Activated CD4-positive, CD25-positive, alpha-beta regulatory T cell treated with anti-CD3 and anti-CD28 coated beads, Interleukin-2, amount 50 U/mL, for 72 hours (primary cell): ENCODE measurements around the gene COBL.
A peak's percentile ranks its signal among the peaks of the same experiment; 100 is the strongest.

Source experiments
- DNase-seq: peaks from one replicate; pipeline ENCODE4 v3.0.0; 2021

The COBL gene

GRCh38 chr7:51186531-51186930 is 130.1 kb downstream of the COBL start:
- DNase-seq, result no peak

DNA sequence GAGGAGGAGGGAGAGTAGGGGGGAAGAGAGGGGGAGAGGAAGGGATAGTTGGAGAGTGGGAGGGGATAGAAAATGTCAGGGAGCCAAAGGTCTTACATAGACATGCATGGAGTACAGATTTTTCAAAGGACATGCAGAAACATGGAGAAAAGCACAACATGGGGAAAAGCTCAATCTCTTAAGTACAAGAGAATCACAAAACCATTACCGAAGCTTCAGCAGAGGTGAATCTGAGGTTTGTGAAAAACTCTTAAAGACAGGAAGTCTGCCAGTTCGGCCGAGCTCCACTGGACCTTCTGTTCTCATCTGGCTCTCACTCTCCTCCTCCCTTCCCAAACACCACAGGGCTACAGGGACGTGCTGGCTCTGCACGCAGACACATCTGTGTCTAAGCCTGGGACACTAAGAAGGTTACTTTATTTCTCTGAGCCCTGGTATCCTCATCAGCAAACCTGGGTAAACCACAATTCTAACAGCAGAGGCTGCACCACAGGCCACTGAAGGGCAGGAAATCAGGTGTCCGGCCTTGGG is 133.9 kb downstream of the COBL start:
- DNase-seq, result no peak

DNA sequence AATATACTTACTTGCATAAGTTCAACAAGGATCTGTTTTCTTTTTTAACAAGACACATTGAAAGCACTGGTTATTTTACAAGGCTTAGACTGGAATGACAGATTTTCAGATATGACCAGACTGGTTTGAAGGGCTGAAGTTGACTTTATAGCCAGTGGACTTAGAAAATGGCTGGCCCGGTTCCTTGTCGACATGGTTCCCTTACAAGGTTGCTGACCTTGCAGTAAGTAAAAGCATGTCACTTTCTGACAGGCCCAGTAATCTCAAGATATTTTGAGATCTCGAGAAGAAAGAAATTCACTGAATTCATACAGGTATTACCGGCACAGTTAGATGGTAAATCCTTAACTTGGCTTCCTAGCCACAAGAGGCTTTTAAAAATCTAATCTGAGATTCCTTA is 136.5 kb downstream of the COBL start:
- no peak for DNase-seq

GRCh38 chr7:51175992-51176388 is 140.6 kb downstream of the COBL start:
- no peak for DNase-seq

- DNase-seq, result no peak
Measured at GRCh38 chr7:51175316-51175991, 141.2 kb downstream of the COBL start.

DNA sequence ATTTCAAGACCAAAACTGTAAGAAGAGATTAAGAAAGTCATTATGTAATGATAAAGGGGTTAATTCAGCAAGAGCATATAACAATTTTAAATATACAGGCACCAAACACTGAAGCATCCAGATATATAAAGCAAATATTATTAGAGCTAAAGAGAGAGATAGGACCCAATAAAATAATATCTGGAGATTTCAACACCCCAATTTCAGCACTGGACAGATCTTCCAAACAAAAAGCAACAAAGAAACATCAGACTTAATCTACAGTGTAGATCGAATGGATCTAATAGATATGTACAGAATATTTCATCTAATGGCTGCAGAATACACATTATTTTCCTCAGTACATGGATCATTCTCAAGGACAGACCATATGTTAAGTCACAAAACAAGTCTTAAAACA is 151.3 kb downstream of the COBL start:
- no peak for DNase-seq

GRCh38 chr7:51162724-51163329 is 153.8 kb downstream of the COBL start:
- DNase-seq, result peak; percentile 64

DNA sequence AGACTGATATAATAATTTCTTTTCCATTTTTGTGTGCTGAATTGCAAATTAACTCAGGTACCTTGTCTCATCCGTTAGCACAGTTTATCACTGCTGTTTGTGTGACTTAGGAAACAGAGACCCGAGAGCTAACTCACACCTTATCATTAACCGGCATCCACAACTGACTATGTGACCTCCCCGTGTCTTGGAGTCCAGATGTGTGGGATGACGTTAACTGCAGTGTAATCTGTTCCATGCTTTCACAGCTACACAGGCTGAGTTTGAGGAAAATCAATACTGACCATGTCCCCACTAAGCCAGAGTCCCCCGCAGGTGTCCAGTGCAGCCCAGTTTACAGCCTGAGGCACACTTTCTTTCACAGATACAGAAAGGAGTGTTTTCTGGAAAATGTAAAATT is 154.7 kb downstream of the COBL start:
- no peak for DNase-seq

- peak; percentile 51 for DNase-seq
Measured at GRCh38 chr7:51160990-51161615, 155.5 kb downstream of the COBL start.

GRCh38 chr7:51160411-51160810 is 156.2 kb downstream of the COBL start:
- no peak for DNase-seq

GRCh38 chr7:51158742-51159445 is 157.7 kb downstream of the COBL start:
- DNase-seq, result no peak

GRCh38 chr7:51158211-51158610 is 158.4 kb downstream of the COBL start:
- DNase-seq, result no peak

GRCh38 chr7:51154201-51154600 is 162.4 kb downstream of the COBL start:
- DNase-seq, result no peak

DNA sequence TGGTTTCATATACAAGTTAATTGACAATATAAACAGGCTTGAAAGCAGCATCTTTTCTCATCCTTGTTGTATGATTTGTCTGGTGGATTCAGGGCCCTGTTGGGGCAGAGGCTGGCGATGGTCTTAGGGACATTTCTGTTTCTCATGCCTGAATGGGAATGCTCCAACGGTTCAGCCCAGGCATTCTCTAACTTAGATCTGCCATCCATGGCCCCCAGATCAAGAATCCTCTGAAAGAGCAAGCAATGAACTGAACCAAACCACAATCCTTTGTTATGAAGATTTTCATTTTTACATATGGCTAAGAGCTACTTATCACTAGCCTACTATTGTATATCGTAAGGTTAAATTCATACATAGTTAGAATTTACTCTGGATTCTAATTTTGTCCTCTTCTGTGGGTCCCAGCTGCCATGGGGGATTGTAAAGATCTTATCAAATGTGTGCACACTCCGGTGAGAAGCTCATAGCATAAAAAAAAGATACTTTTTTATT is 163.9 kb downstream of the COBL start:
- DNase-seq, result no peak

DNA sequence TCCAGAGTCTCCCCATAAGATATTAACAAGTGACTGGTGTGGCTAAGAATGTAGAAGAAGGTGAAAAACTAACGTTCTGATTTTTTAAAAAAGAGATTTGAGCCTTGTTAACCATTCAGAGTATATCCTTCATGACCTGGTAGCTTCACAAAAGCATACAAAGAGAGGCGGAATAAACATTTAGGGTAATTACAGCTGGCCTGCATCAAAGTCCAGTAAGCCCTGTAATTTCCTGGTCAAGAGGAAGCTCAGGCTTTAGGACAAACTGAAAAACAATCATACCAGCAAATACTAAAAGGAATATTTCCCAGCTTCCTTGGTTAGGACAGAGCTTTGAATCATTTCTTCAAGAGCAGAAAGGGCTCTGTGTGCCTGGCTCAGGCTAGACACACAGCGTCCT is 165.2 kb downstream of the COBL start:
- DNase-seq, result no peak

GRCh38 chr7:51150193-51150592 is 166.4 kb downstream of the COBL start:
- DNase-seq, result no peak

DNA sequence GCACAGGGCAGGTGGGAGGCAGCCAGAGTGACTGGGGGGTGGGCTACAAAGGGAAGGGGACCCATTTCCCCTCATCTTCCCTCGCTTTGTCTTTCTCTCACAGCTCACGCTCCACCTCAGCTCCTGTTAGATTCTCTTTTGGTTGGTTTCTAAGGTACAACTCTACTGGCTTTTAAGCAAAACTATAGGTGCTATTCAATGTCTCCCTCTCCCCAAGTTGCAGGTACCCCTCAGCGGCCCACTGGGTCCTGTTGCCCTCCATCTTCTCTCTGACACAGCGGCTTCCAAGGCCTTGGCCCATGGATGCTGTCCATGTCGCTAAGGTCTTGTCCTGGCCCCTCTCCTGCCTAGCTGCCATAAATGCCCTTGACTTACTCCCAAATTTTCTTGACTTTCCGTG is 168.4 kb downstream of the COBL start:
- DNase-seq, result no peak

GRCh38 chr7:51146816-51147586 is 169.6 kb downstream of the COBL start:
- DNase-seq, result no peak

GRCh38 chr7:51144178-51144577 is 172.4 kb downstream of the COBL start:
- DNase-seq, result no peak

DNA sequence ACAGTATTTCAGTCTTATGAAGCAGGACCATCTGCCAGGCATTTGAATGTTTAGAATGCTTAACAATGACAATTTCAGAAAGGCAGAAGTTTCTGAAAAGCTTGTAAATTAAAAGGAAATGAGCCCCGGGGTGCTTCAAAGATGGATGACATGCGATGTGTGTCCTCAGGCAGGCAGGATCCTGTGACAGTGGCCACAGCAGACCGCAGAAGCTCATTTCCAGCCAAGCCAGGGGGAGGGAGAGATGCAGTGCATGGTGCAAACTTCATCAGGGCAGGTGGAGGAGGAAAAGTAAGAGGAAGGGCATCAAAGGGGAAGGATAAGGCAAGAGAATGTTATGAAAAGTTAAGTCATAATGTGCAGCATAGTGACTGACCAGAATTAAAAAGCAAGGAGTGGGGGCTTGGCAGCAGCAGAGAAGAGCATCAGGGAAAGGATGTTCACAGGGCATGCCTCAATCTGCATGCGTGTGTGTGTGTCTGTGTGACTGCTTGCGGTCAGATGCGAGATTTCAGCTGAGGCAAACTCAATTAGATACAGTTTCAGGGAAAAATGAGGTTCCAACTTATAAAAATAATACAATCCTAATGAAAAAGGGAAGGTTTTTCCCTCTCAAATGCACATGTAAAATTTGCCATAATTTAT is 173.7 kb downstream of the COBL start:
- DNase-seq, result no peak

DNA sequence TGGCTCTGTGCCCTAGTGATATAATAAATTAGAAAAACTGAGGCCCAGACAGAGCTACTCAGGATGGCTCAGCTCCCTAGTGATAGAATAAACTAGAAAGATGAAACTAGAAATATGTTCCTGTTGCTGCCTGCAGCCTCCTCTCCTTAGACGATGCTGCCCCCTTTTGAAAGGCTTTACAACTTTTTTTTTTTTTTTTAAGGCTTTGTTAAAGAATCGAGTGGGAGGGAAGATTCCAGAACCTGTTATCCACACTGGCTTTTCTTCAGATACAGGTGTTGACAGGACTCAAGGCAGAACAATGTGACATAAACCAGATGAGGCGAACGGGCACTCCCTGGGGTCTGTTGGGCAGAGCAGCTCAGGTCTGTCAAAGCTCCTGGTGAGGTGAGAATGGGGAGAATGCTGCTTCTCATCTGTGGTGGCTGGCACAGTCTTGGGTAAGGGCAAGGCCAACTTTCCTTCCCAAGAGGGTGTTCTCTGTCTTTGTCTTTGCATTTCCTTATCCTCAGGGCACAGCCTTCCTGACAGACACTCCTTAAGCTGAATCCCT is 175.1 kb downstream of the COBL start:
- no peak for DNase-seq
